Measurements from ENCODE around the gene TBC1D22A.

TBC1D22A gene

DNA sequence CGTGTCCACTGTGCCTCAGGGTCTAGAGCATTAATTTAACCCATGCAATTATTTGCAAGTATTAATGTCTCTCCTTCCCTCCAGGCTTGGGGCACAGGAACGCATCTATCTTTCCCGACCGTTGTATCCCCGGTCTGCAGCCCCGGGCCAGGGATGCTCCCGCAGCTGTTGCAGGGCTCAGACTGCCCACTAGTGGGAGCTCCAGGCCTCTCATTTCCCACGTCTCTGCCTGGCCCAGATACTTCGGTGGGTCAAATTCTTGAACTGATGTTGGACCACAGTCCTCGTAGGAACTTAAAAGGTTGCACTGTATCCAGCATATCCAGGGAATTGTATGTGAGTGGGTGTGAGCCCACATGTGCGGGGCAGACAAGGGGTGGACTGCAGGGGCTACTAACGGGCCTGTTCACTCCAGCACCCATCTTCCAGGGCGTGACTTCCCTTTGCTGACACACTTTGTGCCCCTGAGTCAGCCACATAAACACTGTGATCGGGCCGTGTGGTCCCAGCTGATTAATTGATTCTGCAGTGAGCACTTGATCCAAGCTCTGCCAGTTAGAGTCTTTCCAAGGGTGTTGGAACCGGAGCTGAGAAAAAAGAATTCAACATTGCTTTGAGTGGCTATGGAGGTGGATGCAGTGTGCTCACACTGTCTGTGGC is 451.3 kb downstream of the TBC1D22A start:
- DNase-seq (ENCODE audit: low read depth, low spot score), result no peak

DNA sequence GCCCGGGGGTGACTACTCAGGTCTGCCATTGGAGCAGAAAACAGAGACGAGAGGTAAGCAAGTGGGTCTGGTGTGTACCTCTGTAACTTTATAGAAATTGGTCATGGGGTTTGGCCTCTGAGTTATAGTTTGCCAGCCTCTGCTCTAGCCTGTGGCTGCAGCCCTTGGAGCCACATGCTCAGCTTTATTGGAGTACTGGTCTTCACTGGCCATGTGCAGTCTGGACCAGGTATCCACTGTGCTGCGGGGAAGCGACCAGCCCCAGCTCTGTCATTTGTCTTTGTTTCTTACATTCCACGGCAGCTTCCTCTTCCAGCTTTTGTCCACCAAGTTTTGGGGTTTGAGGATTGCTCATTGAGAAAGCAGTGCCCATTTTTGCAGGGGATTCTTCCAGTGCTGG is 453.4 kb downstream of the TBC1D22A start:
- DNase-seq (ENCODE audit: low read depth, low spot score), result no peak

DNA sequence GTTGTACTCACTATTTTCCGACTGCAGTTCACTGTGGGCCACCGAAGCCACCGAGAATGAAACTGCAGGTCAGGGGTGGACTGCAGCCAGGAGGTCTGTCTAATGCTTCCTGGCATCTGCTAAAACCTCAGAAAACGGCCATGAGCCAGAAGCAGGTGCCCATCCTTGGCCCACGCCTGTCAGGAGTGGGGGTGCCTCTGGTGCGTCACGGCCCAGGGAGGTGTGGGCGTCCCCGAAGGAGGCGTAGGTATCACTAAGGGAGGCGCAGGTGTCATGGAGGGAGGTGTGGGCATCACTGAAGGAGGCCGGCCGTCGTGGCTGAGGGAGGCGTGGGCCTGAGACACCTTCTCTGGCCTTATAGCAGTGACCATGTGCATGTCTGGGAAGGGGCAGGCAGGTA is 456.2 kb downstream of the TBC1D22A start:
- DNase-seq (ENCODE audit: low read depth, low spot score), result no peak

DNA sequence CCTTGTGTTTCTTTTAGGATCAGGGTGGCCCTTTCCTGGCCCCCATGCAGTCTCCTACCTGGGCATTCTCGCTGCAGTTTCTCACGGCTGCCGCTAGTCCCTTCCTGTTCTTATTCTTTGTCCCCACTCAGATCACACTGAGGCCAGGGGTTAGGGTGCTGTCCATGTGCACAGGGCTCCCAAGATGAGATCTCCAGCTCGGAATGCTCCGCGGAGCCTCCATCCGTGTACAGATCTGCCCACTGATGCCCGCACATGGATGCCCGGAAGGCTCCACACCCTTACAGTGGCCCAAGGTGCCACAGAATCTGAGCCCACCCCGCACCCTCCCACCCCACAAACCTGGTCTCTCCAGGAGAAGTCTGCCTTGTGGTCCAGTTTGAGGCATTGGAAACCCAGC is 457.3 kb downstream of the TBC1D22A start:
- DNase-seq (ENCODE audit: low read depth, low spot score), result no peak

DNA sequence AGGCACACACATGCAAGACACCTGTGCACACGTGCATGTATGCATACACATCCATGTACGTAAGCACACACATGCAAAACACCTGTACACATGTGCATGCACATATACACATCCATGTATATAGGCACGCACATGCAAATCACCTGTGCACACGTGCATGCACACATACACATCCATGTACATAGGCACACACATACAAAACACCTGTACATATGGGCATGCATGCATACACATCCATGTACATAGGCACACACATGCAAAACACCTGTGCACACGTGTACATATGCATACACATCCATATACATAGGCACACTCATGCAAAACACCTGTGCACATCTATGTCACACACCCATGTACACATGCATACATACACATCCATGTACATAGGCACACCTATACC is 458.3 kb downstream of the TBC1D22A start:
- no peak for DNase-seq (ENCODE audit: low read depth, low spot score)

DNA sequence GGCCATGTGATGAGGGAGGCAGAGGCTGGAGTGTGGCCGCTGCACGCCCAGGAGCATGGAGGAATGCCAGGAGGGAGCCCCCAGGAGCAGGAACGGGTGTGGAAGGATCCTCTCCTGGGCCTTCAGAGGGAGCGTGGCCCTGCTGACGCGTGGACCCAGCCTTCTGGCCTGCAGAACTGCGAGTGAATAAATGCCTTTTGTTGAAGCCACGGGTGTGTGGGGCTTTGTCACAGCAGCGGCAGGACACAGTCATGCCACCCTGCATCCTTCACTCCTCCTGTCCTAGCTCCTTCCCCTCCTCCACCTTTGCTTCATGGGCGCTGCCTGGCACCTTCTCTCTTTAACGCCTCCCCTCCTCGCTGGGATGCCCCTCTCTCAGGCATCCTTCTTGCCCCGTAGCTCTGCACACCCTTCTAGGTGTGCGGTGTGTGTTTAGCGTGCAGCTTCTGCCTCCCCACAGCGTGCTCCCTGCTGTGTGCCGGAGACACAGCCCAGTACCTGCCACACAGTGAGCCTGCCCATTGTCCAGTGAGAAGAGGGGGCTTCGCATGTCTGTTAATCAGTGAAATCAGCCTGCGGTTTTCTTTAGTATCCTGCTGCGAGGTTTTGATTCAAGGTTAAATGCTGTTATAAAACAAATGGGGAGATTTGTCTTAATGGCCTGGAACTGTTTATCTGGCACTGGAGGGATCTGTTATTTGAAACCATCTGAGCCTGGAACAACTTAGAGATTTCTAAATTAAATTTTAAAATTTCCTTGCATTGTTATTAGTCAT is 459.6 kb downstream of the TBC1D22A start:
- no peak for DNase-seq (ENCODE audit: low read depth, low spot score)
